ENCODE results near the gene CLEC16A. TPM values are rescaled to one million over a fixed set of nuclear protein-coding genes. Genes with fewer than 3 reads are reported as not detected.

The CLEC16A gene
- total and polyA plus RNA-seq, 9 of the 15 experiments (the other 6 are each of a cell fraction or from before 2014, with no cell fraction given), result 1.00 to 22.3 (median 10.0) TPM

GRCh38 chr16:11094075-11094856 lies 149.9 kb downstream of the CLEC16A start (continued):
- no peak for TF ChIP-seq BRF2 (IDR thresholded peaks at IDR 0.05; ENCODE audit: borderline replicate concordance, insufficient read depth, insufficient read length)
- TF ChIP-seq RFX1 (IDR thresholded peaks at IDR 0.05), result no peak
- TF ChIP-seq REST (IDR thresholded peaks at IDR 0.05; ENCODE audit: borderline replicate concordance), result peak; percentile 42; the same call in 1 of the 2 replicates
- TF ChIP-seq REST (CRISPR knock-in tag; IDR thresholded peaks at IDR 0.05; ENCODE audit: low read depth), result no peak
- 0 out of 2 replicates have a peak, but pooled peaks have one; percentile 31 for TF ChIP-seq MBD2 (IDR thresholded peaks at IDR 0.05; ENCODE audit: borderline replicate concordance, low read depth)
- peak; percentile 71; the same call in 1 of the 2 replicates for TF ChIP-seq ZNF76 (CRISPR knock-in tag; IDR thresholded peaks at IDR 0.05; ENCODE audit: borderline replicate concordance)
- TF ChIP-seq HIVEP1 (CRISPR knock-in tag; IDR thresholded peaks at IDR 0.05), result peak; percentile 88; the same call in 1 of the 2 replicates
- no peak for TF ChIP-seq FOXK2 (conservative IDR thresholded peaks at IDR 0.05 in 1 of 2, IDR thresholded peaks at IDR 0.05 in 1 of 2; ENCODE audit: low read depth in 2 of 2)
- peak; percentile 54; the same call in 1 of the 2 replicates for TF ChIP-seq VEZF1 (CRISPR knock-in tag; IDR thresholded peaks at IDR 0.05)
- TF ChIP-seq HMG20B (CRISPR knock-in tag; IDR thresholded peaks at IDR 0.05), result no peak
- TF ChIP-seq TAF7 (tag; IDR thresholded peaks at IDR 0.05), result 0 out of 2 replicates have a peak, but pooled peaks have one; percentile 39
- no peak for TF ChIP-seq PCBP1 (IDR thresholded peaks at IDR 0.05; ENCODE audit: low read depth, low read length, poor library complexity, severe bottlenecking)
- peak; percentile 66 for TF ChIP-seq CREB3 (tag; conservative IDR thresholded peaks at IDR 0.05; ENCODE audit: low read depth)
- TF ChIP-seq HDGF (IDR thresholded peaks at IDR 0.05), result no peak

Data from K562 (cell line).